Lower leg skin (tissue), 3 donors: ENCODE measurements around the gene OR2A2.

ENCODE experiments used
- POLR2A ChIP-seq, 2 donors: fragments of 450-650 bp; IDR thresholded peaks; one replicate each; pipeline ENCODE4 v1.6.1; 2016 to 2017; ENCODE audit warnings: antibody characterized with exemption in 2 of 2, mild to moderate bottlenecking in 1 of 2, moderate library complexity in 1 of 2
- TF ChIP-seq, protein P1 (sequence below), 3 donors: fragments of 450-650 bp; IDR thresholded peaks; one replicate each; pipeline ENCODE4 v1.5.1; 2016; ENCODE audit warnings: antibody characterized with exemption in 3 of 3, mild to moderate bottlenecking in 3 of 3, moderate library complexity in 2 of 3

DNA sequence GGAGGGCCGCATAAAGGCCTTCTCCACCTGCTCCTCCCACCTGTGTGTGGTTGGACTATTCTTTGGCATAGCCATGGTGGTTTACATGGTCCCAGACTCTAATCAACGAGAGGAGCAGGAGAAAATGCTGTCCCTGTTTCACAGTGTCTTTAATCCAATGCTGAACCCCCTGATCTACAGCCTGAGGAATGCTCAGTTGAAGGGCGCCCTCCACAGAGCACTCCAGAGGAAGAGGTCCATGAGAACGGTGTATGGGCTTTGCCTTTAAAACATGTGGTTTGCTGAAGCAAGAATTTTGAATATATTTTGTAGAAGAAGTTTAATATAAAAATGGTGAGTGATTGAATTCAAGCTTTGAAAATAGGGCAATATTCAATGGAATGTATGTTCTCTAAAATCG is 889 bp downstream of the OR2A2 start:
- TF ChIP-seq, protein P1, sequence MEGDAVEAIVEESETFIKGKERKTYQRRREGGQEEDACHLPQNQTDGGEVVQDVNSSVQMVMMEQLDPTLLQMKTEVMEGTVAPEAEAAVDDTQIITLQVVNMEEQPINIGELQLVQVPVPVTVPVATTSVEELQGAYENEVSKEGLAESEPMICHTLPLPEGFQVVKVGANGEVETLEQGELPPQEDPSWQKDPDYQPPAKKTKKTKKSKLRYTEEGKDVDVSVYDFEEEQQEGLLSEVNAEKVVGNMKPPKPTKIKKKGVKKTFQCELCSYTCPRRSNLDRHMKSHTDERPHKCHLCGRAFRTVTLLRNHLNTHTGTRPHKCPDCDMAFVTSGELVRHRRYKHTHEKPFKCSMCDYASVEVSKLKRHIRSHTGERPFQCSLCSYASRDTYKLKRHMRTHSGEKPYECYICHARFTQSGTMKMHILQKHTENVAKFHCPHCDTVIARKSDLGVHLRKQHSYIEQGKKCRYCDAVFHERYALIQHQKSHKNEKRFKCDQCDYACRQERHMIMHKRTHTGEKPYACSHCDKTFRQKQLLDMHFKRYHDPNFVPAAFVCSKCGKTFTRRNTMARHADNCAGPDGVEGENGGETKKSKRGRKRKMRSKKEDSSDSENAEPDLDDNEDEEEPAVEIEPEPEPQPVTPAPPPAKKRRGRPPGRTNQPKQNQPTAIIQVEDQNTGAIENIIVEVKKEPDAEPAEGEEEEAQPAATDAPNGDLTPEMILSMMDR (IDR thresholded peaks at IDR 0.05) = no peak
- no peak for TF ChIP-seq POLR2A (IDR thresholded peaks at IDR 0.05)
